ENCODE measurements around the gene CXCL11. TPM values are rescaled to one million over a fixed set of nuclear protein-coding genes. Genes with fewer than 3 reads are reported as not detected.

CXCL11 gene
- total and polyA plus RNA-seq, 4 experiments from 2014 or later: not detected

GRCh38 chr4:76011700-76012387 lies 24.0 kb downstream of the CXCL11 start:
- H3K27ac ChIP-seq (ENCODE audit: low read depth, low read length): no peak overlapping the region

DNA sequence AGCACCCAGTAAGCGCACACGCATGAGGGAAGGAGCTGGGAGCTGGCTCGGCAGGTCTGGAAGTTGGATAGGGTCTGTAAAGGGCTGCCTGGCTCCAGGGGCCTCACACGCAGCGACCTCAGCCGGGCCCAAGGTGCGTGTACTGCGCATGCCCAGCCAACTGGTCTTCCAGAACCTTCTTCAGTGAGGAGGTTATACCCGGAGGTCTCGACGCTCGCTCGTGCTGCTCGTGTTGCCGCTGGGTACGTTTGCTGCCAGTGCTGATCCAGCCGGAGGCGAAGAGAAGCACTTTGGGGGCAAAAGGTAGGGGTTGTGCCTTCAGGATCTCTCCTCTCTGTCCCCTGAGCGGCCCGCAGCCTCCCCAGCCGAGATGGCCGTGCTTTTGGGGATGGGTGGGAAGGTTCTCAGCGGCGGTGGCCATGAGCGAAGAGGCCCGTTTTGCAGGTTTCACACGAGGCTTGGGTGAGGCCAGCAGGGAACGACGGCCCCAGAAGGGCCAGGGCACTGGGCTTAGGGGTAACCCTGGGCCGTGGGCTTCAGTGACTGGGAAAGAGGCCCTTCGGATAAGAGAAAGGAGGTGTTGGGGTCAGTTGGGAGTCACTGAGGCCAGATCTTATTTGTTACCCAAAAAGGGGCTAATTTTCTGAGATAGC lies 24.7 kb downstream of the CXCL11 start:
- intact Hi-C loops (cut with micrococcal nuclease): no loop called here
- H3K27me3 Mint-ChIP-seq: peaks cover 3 to 4% of the 10 kb centered on the region in 2 donors
- no peak for DNase-seq
- CTCF ChIA-PET (ENCODE audit: partially characterized antibody): interaction anchor here (2.9 kb wide), 1 partner anchor 16 kb away, joined by 11 read pairs; no protein-coding TSS in a partner anchor
- Histone ChIP-seq H3K27me3 (ENCODE audit: insufficient read depth, low read length) (no peaks in the 10 kb centered on the region), H3K9me3 (ENCODE audit: control insufficient read depth in 1 of 2, low read length in 2 of 2) (no peaks in the 10 kb centered on the region), H3K4me3 (ENCODE audit: low read length in 2 of 2) (no peak overlapping the region), H3K27ac (ENCODE audit: low read depth, low read length) (no peak overlapping the region), H3K36me3 (ENCODE audit: insufficient read depth, low read length) (no peaks in the 10 kb centered on the region), H3K4me1 (ENCODE audit: insufficient read depth, low read length) (no peaks in the 10 kb centered on the region)
- H3K4me1 Mint-ChIP-seq: no peaks in the 10 kb centered on the region
- no peak overlapping the region for H3K27ac Mint-ChIP-seq
- no peak overlapping the region for H3K4me3 Mint-ChIP-seq
- H3K36me3 Mint-ChIP-seq: no peaks in the 10 kb centered on the region
- POLR2A ChIA-PET (ENCODE audit: partially characterized antibody): no interaction called here
- H3K9me3 Mint-ChIP-seq: no peaks in the 10 kb centered on the region

More at GRCh38 chr4:76011700-76012387, 24.0 kb downstream of the CXCL11 start:
- intact Hi-C loops (cut with micrococcal nuclease): no loop called here
- no peaks in the 10 kb centered on the region for H3K36me3 ChIP-seq (ENCODE audit: insufficient read depth, low read length)
- ChIA-PET POLR2A (ENCODE audit: partially characterized antibody) (no interaction called here), CTCF (ENCODE audit: partially characterized antibody) (no interaction called here)
- H3K4me3 Mint-ChIP-seq: no peak overlapping the region
- H3K4me1 Mint-ChIP-seq: no peaks in the 10 kb centered on the region
- no peak overlapping the region for H3K27ac Mint-ChIP-seq
- H3K36me3 Mint-ChIP-seq: no peaks in the 10 kb centered on the region
- no peaks in the 10 kb centered on the region for H3K4me1 ChIP-seq (ENCODE audit: insufficient read depth, low read length)
- no peaks in the 10 kb centered on the region for H3K9me3 Mint-ChIP-seq
- H3K27me3 Mint-ChIP-seq: peaks cover 3% of the 10 kb centered on the region in 2 donors
- no peaks in the 10 kb centered on the region for H3K27me3 ChIP-seq (ENCODE audit: insufficient read depth, low read length)
- H3K4me3 ChIP-seq (ENCODE audit: low read length in 2 of 2): no peak overlapping the region
- H3K9me3 ChIP-seq (ENCODE audit: control insufficient read depth in 1 of 2, low read length in 2 of 2): no peaks in the 10 kb centered on the region
- no peak for DNase-seq

GRCh38 chr4:76010576-76010975 lies 25.3 kb downstream of the CXCL11 start:
- POLR2A ChIA-PET (ENCODE audit: partially characterized antibody): no interaction called here
- no peaks in the 10 kb centered on the region for H3K36me3 ChIP-seq (ENCODE audit: insufficient read depth, low read length)
- no peak overlapping the region for H3K27ac Mint-ChIP-seq

GRCh38 chr4:76009311-76009710 lies 26.6 kb downstream of the CXCL11 start:
- POLR2A ChIA-PET (ENCODE audit: partially characterized antibody): no interaction called here
- Histone ChIP-seq H3K36me3 (ENCODE audit: insufficient read depth, low read length) (no peaks in the 10 kb centered on the region), H3K4me3 (ENCODE audit: low read length in 2 of 2) (no peak overlapping the region), H3K27me3 (ENCODE audit: insufficient read depth, low read length) (no peaks in the 10 kb centered on the region), H3K4me1 (ENCODE audit: insufficient read depth, low read length) (no peaks in the 10 kb centered on the region), H3K27ac (ENCODE audit: low read depth, low read length) (no peak overlapping the region), H3K9me3 (ENCODE audit: control insufficient read depth in 1 of 2, low read length in 2 of 2) (no peaks in the 10 kb centered on the region)
- no peaks in the 10 kb centered on the region for H3K9me3 Mint-ChIP-seq
- H3K27ac Mint-ChIP-seq: no peak overlapping the region
- CTCF ChIA-PET (ENCODE audit: partially characterized antibody): interaction anchor here (0.7 to 2.9 kb wide), 3 partner anchors 14 to 93 kb away, joined by 3 to 11 read pairs (median 4); no protein-coding TSS in a partner anchor
- intact Hi-C loops (cut with micrococcal nuclease): no loop called here
- no peaks in the 10 kb centered on the region for H3K36me3 Mint-ChIP-seq
- DNase-seq: no peak
- H3K27me3 Mint-ChIP-seq: peaks cover 6 to 8% of the 10 kb centered on the region in 2 donors
- H3K4me1 Mint-ChIP-seq: no peaks in the 10 kb centered on the region
- no peak overlapping the region for H3K4me3 Mint-ChIP-seq

More at GRCh38 chr4:76010576-76010975, 25.3 kb downstream of the CXCL11 start:
- CTCF ChIA-PET (ENCODE audit: partially characterized antibody): interaction anchor here (0.6 to 2.9 kb wide), 2 partner anchors 15 to 29 kb away, joined by 3 to 11 read pairs; no protein-coding TSS in a partner anchor
- Histone ChIP-seq H3K9me3 (ENCODE audit: control insufficient read depth in 1 of 2, low read length in 2 of 2) (no peaks in the 10 kb centered on the region), H3K4me1 (ENCODE audit: insufficient read depth, low read length) (no peaks in the 10 kb centered on the region), H3K27ac (ENCODE audit: low read depth, low read length) (no peak overlapping the region), H3K4me3 (ENCODE audit: low read length in 2 of 2) (no peak overlapping the region), H3K27me3 (ENCODE audit: insufficient read depth, low read length) (no peaks in the 10 kb centered on the region)
- no peaks in the 10 kb centered on the region for H3K9me3 Mint-ChIP-seq
- intact Hi-C loops (cut with micrococcal nuclease): no loop called here
- H3K4me1 Mint-ChIP-seq: no peaks in the 10 kb centered on the region
- H3K36me3 Mint-ChIP-seq: no peaks in the 10 kb centered on the region
- no peak overlapping the region for H3K4me3 Mint-ChIP-seq
- H3K27me3 Mint-ChIP-seq: peaks cover 6 to 8% of the 10 kb centered on the region in 2 donors
- no peak for DNase-seq

DNA sequence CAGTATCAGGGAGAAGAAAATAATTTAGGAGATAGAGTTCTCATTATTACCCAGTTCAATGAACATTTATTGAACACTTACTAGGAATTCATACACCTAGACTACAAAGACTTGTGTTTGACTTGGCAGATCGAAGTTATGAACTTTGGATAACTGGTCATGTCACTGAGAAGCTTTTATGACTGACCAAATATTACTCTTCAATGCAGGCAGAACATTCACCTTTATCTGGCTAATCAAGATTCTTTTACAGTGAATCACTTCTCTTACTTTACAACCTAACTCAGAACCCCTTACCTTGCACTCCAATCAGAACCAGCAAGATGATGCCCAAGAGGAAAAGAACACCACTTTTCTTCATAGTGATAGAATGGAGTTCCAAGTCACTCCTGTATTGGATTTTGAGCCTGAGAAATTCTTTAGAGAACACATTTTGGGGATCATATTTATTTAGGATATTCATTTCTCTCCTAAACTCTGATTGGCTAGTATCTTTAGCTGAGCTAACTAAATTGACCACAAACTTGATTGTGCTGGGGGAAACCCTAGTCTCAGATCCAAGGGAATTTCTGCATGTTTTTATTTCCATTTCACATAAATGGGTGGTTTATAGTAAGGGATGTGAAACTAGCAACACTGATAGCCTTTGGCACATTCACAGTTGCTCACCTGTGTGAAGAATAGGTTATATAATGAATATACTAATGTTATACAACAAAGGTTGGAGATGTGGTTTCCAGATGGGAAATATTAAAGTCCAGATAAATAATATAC lies 28.6 kb downstream of the CXCL11 start, which contains the start of gene CXCL9:
Gene CXCL9 (minus strand): TSS at position 421 of the 774 bp plus-strand sequence. CDS start 60 bp downstream, at position 361.
- intact Hi-C loops (cut with micrococcal nuclease): no loop called here
- H3K9me3 ChIP-seq (ENCODE audit: control insufficient read depth in 1 of 2, low read length in 2 of 2): no peaks in the 10 kb centered on the region
- peaks cover 3 to 16% of the 10 kb centered on the region in 2 donors for H3K27me3 Mint-ChIP-seq
- DNase-seq: no peak
- H3K27ac Mint-ChIP-seq: no peak within 1 kb of the TSS
- no peaks in the 10 kb centered on the region for H3K4me1 ChIP-seq (ENCODE audit: insufficient read depth, low read length)
- no peak within 1 kb of the TSS for H3K4me3 ChIP-seq (ENCODE audit: low read length in 2 of 2)
- H3K4me1 Mint-ChIP-seq: no peaks in the 10 kb centered on the region
- no peaks in the 10 kb centered on the region for H3K9me3 Mint-ChIP-seq
- H3K27me3 ChIP-seq (ENCODE audit: insufficient read depth, low read length): no peaks in the 10 kb centered on the region
- H3K27ac ChIP-seq (ENCODE audit: low read depth, low read length): no peak within 1 kb of the TSS
- H3K36me3 ChIP-seq (ENCODE audit: insufficient read depth, low read length): no peaks in the 10 kb centered on the region
- H3K36me3 Mint-ChIP-seq: no peaks in the 10 kb centered on the region
- POLR2A ChIA-PET (ENCODE audit: partially characterized antibody): no interaction called here
- CTCF ChIA-PET (ENCODE audit: partially characterized antibody): interaction anchor here (1.0 kb wide), 1 partner anchor 11 kb away, joined by 3 read pairs; no protein-coding TSS in a partner anchor
- no peak within 1 kb of the TSS for H3K4me3 Mint-ChIP-seq

GRCh38 chr4:76003620-76004019 lies 32.2 kb downstream of the CXCL11 start:
- Mint-ChIP-seq H3K27me3 (peaks cover 3 to 16% of the 10 kb centered on the region in 2 donors), H3K4me3 (no peak overlapping the region), H3K9me3 (no peaks in the 10 kb centered on the region), H3K27ac (no peak overlapping the region), H3K36me3 (no peaks in the 10 kb centered on the region), H3K4me1 (no peaks in the 10 kb centered on the region)
- Histone ChIP-seq H3K27ac (ENCODE audit: low read depth, low read length) (no peak overlapping the region), H3K9me3 (ENCODE audit: control insufficient read depth in 1 of 2, low read length in 2 of 2) (no peaks in the 10 kb centered on the region), H3K4me1 (ENCODE audit: insufficient read depth, low read length) (no peaks in the 10 kb centered on the region), H3K27me3 (ENCODE audit: insufficient read depth, low read length) (no peaks in the 10 kb centered on the region), H3K4me3 (ENCODE audit: low read length in 2 of 2) (no peak overlapping the region), H3K36me3 (ENCODE audit: insufficient read depth, low read length) (no peaks in the 10 kb centered on the region)
- CTCF ChIA-PET (ENCODE audit: partially characterized antibody): no interaction called here
- POLR2A ChIA-PET (ENCODE audit: partially characterized antibody): no interaction called here
- intact Hi-C loops (cut with micrococcal nuclease): no loop called here
- no peak for DNase-seq

DNA sequence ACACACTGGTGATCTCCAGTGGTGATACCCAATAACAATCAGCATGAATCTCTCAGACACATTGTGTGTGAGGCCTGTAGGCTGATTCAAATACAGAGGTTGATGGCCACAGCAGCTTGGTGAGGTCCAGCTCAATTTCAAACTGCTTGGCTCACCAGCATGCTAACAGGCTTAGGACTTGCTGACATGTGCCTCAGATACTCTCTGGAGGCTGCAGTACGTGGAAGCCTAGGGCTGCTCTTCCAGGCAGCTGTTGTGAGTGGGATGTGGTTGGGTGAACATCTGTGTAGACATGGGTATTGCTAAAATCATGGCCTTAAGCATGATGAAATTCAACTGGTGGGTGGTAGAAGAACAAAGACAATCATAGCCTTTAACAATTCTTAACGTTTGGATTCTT lies 32.8 kb downstream of the CXCL11 start:
- no peak overlapping the region for H3K27ac ChIP-seq (ENCODE audit: low read depth, low read length)
- H3K27me3 ChIP-seq (ENCODE audit: insufficient read depth, low read length): no peaks in the 10 kb centered on the region
- POLR2A ChIA-PET (ENCODE audit: partially characterized antibody): no interaction called here
- no peaks in the 10 kb centered on the region for H3K9me3 Mint-ChIP-seq
- no peaks in the 10 kb centered on the region for H3K4me1 ChIP-seq (ENCODE audit: insufficient read depth, low read length)
- H3K9me3 ChIP-seq (ENCODE audit: control insufficient read depth in 1 of 2, low read length in 2 of 2): no peaks in the 10 kb centered on the region
- no peak overlapping the region for H3K4me3 Mint-ChIP-seq
- no peaks in the 10 kb centered on the region for H3K4me1 Mint-ChIP-seq
- H3K27ac Mint-ChIP-seq: no peak overlapping the region
- intact Hi-C loops (cut with micrococcal nuclease): no loop called here
- no peak for DNase-seq
- CTCF ChIA-PET (ENCODE audit: partially characterized antibody): no interaction called here
- H3K27me3 Mint-ChIP-seq: peaks cover 3 to 16% of the 10 kb centered on the region in 2 donors
- no peaks in the 10 kb centered on the region for H3K36me3 Mint-ChIP-seq
- no peaks in the 10 kb centered on the region for H3K36me3 ChIP-seq (ENCODE audit: insufficient read depth, low read length)
- H3K4me3 ChIP-seq (ENCODE audit: low read length in 2 of 2): no peak overlapping the region
